ENCODE data around the gene EFS. TPM values are rescaled to one million over a fixed set of nuclear protein-coding genes. Genes with fewer than 3 reads are reported as not detected.

The EFS gene
- total and polyA plus RNA-seq, 2 donors (not counting 1 experiment from before 2014, with no cell fraction given): not detected

DNA sequence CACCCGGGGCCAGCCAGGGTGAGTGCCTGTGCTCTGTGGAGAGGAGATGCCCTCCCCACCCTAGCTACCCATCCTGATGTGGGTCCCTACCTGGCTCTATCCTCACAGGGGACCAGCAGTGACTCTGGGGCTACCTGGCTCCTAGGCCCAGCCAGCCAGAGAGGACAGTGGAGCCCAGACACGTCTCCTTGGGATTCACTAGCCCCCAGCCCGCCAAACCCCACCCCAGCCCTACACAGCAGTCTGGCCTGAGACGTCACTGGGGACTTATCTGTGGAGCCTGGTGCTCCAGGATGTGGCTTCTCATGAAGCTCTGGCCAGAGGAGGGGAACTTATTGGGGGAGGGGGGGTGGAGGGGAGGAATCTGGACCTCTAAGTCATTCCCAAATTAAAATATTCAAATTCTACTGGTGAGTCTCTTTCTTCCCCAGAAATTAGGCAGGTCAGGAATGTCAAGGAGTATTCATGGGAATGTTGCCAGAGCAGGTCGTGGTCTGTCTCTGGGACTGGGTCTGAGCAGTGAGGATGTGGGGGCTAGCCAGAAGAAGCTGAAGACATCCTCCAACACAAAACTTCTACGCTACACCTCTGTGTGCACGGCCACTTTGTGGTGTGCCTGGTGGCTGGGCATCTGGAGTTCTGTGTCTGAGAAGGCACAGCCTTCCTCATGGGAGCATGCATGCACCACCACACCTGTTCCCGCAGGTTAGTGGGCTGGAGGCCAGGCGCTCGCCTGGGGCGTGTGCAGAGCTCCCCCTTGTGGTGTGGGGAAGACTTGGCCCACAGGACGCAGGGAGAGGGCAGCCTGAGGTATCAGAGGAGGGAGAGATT, 14.6 kb upstream of the EFS start:
- no peak overlapping the region for H3K4me3 ChIP-seq (ENCODE audit: control extremely low read depth in 1 of 5, extremely low read depth in 1 of 5, insufficient read depth in 1 of 5, low read depth in 2 of 5, low read length in 4 of 5)
- no peaks in the 10 kb centered on the region for H4K20me1 ChIP-seq (ENCODE audit: control insufficient read depth, insufficient read depth, low read length, poor library complexity, severe bottlenecking)
- intact Hi-C loops (cut with micrococcal nuclease): loop anchor here (1.0 kb wide), 1 partner anchor 259 kb away; no protein-coding TSS in a partner anchor
- DNase-seq: peak; percentile 74
- H3K27me3 ChIP-seq (replicated peaks in 1 of 4; ENCODE audit: control extremely low read depth in 1 of 4, control insufficient read depth in 3 of 4, insufficient read depth in 4 of 4, low read length in 3 of 4): peaks cover 0 to 16% (median 0%) of the 10 kb centered on the region in 4 experiments
- H3K27ac Mint-ChIP-seq: no peak overlapping the region
- H3K9me3 Mint-ChIP-seq (ENCODE audit: insufficient read depth): no peaks in the 10 kb centered on the region
- TF ChIP-seq EZH2 (IDR thresholded peaks at IDR 0.05; ENCODE audit: borderline replicate concordance, insufficient read depth, low read depth, low read length, poor library complexity, severe bottlenecking): no peak
- TF ChIP-seq, protein P1, sequence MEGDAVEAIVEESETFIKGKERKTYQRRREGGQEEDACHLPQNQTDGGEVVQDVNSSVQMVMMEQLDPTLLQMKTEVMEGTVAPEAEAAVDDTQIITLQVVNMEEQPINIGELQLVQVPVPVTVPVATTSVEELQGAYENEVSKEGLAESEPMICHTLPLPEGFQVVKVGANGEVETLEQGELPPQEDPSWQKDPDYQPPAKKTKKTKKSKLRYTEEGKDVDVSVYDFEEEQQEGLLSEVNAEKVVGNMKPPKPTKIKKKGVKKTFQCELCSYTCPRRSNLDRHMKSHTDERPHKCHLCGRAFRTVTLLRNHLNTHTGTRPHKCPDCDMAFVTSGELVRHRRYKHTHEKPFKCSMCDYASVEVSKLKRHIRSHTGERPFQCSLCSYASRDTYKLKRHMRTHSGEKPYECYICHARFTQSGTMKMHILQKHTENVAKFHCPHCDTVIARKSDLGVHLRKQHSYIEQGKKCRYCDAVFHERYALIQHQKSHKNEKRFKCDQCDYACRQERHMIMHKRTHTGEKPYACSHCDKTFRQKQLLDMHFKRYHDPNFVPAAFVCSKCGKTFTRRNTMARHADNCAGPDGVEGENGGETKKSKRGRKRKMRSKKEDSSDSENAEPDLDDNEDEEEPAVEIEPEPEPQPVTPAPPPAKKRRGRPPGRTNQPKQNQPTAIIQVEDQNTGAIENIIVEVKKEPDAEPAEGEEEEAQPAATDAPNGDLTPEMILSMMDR (IDR thresholded peaks at IDR 0.05): peak; percentile 91
- H3K4me1 ChIP-seq (ENCODE audit: control insufficient read depth in 2 of 2, insufficient read depth in 2 of 2, low read length in 2 of 2): no peaks in the 10 kb centered on the region
- no peak overlapping the region for H3K4me2 ChIP-seq (replicated peaks; ENCODE audit: low read depth, low read length, poor library complexity, severe bottlenecking)
- ATAC-seq (ENCODE audit: low read depth): peak; percentile 87
- WGBS (ENCODE audit: insufficient coverage): 27% methylated on average over 9 of the region's 12 CpGs
- H3K9ac ChIP-seq (ENCODE audit: low read length): no peak overlapping the region
- H3K27ac ChIP-seq (ENCODE audit: low read length in 2 of 2): no peak overlapping the region
- POLR2A ChIA-PET: no interaction called here
- CTCF ChIA-PET: interaction anchor here (0.7 to 8.7 kb wide), 34 partner anchors 9 to 823 kb away, joined by 3 to 129 read pairs (median 4); partner anchors contain the start of genes PABPN1 and SLC22A17
- no peaks in the 10 kb centered on the region for H3K36me3 ChIP-seq (replicated peaks in 1 of 2; ENCODE audit: control extremely low read depth in 1 of 2, control insufficient read depth in 1 of 2, extremely low read depth in 1 of 2, insufficient read depth in 2 of 2, low read length in 1 of 2)
- H3K9me3 ChIP-seq (ENCODE audit: control extremely low read depth in 1 of 3, control insufficient read depth in 2 of 3, insufficient read depth in 1 of 3, low read length in 2 of 3): no peaks in the 10 kb centered on the region
- no peak overlapping the region for H3K4me3 Mint-ChIP-seq
- H2AFZ ChIP-seq (ENCODE audit: insufficient read depth, low read depth, low read length, poor library complexity, severe bottlenecking): no peak overlapping the region
- peaks cover 25% of the 10 kb centered on the region for H3K27me3 Mint-ChIP-seq
- no peaks in the 10 kb centered on the region for H3K4me1 Mint-ChIP-seq
- no peaks in the 10 kb centered on the region for H3K79me2 ChIP-seq (ENCODE audit: control insufficient read depth, insufficient read depth, low read length)

Measured in B cell (primary cell).